GM19395 (cell line): ENCODE data around the gene LPIN1.
"Not testable (repeated sequence)": the region's sequence is repeated elsewhere in the genome, so short reads cannot be mapped to it uniquely, and the experiment has no call there.

Experiments
- ATAC-seq: cut with Tn5 transposase; IDR thresholded peaks from one replicate; pipeline ENCODE4 v1.9.1; 2021; ENCODE audit warnings: mild to moderate bottlenecking, moderate library complexity; ENCODE audit not compliant: unreplicated experiment

Gene LPIN1

DNA sequence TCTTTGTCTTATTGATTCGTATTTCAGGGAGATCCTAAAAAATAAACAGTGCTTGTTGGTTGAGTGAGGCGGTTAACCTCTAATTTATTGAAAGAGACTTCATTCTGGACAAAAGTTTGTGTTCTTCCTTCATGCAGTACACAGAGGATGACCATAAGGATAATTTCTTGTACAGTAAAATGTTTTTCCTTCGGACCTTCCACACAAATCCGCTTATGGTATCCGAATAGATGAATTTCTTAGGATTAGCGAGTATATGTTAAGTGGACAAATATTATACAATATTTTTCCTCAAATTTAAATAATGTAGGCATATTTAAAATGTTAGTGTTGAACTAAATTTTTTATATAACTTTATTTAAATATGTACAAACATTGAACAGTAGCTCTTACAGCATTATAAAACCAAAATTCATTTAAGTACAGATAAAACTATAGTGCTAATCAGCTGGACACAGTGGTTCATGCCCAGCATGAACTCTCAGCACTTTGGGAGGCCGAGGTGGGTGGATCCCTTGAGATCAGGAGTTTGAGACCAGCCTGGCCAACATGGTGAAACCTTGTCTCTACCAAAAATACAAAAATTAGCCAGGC lies 84.4 kb downstream of the LPIN1 start:
- no peak for ATAC-seq

DNA sequence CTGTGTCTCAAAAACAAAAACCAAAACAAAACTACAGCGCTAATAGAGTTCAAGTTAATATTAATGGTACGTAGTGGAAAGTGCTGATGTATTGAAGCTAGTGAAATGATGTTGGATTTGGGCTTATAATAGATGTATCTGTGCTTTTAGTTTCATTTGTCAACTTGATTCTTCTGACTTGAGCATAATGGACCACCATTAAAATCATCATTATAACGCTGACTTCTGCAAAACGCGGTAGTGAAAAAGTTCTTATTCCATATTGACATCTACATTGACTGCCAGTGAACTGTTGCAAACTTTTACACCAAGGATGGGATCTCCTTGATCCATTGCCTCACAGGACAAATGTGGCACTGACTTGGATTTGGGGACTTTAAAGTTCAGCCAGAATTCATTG lies 85.0 kb downstream of the LPIN1 start:
- ATAC-seq: no peak

DNA sequence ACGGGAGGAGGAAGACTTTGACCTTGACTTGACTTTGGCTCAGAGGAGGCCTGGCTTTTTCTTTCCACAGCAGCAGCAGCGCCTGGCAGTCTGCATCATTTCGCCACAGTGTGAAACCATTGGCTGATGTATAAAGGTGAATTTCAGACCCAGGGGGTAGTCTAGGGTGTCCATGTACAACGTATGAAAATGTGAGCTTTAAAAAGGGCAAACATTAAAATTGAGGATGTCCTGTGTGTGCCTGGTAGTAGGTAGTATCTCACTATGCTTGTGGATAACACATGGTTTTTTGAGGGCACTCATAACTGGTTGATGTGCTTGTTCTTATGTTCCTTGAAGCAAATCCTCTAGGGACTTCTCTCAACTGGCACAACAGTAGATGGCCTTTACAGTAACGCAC lies 86.1 kb downstream of the LPIN1 start:
- ATAC-seq: no peak

GRCh38 chr2:11833601-11834000 lies 87.2 kb downstream of the LPIN1 start:
- ATAC-seq: no peak

- no peak for ATAC-seq
Measured at GRCh38 chr2:11835403-11835802, 89.0 kb downstream of the LPIN1 start.

- no peak for ATAC-seq
Measured at GRCh38 chr2:11836647-11837219, 90.3 kb downstream of the LPIN1 start.

GRCh38 chr2:11837875-11838734 lies 91.7 kb downstream of the LPIN1 start:
- no peak for ATAC-seq

DNA sequence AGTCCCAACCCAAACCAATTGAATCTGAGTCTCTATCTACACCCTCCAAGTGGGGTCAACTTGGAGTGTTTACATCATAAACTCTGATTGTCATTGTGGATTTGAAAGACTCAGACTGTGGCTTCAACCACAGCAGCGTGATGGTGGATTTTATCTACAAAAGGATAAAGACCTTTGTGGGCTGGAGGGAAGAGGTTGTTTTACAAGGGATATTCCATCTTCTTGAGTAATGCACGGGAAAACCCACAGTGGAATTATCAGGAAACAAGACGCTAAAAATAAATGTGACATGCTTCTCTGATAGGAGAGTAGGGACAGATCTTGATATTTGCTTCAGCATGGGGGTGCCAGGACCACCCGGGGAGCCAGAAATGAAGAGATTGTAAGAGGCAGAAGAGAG lies 93.5 kb downstream of the LPIN1 start:
- no peak for ATAC-seq

DNA sequence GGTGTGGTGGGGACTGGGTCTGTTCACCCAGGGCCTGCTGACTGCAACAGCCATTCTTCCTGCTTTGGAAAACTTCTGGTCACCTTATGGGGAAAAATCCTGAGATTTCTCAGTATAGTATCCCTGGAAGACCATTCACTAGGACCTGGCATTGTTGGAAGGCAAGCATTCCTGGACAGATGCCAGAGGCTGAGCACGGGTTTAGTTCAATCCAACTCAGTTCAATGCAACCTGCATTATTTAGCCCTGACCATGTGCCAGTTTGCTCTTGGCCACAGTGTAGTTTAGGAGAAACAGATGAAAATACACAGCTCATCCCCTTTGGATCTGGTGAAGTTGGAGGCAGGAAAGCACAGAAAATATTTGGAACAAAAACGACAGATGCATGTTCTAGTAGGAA lies 95.9 kb downstream of the LPIN1 start:
- ATAC-seq: no peak

DNA sequence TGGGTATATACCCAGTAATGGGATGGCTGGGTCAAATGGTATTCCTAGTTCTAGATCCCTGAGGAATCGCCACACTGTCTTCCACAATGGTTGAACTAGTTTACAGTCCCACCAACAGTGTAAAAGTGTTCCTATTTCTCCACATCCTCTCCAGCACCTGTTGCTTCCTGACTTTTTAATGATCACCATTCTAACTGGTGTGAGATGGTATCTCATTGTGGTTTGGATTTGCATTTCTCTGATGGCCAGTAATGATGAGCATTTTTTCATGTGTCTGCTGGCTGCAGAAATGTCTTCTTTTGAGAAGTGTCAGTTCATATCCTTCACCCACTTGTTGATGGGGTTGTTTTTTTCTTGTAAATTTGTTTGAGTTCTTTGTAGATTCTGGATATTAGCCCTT lies 98.4 kb downstream of the LPIN1 start:
- not testable (repeated sequence) for ATAC-seq

DNA sequence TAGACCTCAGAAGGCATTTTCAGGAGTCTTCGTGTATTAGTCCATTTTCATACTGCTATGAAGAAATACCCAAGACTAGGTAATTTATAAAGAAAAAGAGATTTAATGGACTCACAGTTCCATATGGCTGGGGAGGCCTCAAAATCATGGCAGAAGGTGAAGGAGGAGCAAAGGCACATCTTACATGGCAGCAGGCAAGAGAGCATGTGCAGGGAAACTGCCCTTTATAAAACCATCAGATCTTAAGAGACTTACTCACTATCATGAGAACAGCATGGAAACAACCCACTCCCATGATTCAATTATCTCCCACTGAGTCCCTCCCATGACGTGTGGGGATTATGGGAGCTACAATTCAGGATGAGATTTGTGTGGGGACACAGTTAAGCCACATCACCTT lies 101.5 kb downstream of the LPIN1 start:
- ATAC-seq: not testable (repeated sequence)

GRCh38 chr2:11850082-11850481 lies 103.7 kb downstream of the LPIN1 start:
- no peak for ATAC-seq

DNA sequence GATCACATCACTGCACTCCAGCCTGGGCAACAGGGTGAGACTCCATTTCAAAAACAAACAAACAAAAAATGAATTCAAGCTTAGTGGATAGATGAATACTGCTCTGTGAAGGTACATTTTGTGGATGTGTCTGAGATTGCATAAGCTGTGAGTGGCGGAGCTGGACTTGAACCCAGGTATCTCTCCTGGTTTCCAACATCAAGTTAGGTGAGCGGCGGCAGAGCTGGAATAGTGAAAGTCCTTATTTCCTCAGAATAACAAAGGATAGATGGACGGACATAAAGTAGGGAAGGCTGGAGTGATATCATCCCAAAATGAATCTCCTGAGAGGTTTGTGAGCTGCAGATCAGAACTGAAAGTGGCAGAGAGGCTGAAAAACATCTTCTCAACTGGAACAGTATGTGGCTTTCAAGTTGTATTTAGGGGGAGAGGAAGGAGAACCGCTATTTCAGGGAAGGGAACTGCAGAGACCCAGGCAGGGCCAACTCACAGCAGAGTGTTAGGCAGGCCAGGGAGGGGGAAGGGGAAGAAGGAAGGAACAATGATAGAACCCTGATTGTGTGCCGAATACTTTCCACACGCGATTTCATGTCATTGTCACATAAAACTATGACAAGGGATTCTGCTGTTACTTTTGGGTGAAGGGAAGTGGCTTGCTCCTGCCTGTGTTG lies 106.2 kb downstream of the LPIN1 start:
- ATAC-seq: no peak

DNA sequence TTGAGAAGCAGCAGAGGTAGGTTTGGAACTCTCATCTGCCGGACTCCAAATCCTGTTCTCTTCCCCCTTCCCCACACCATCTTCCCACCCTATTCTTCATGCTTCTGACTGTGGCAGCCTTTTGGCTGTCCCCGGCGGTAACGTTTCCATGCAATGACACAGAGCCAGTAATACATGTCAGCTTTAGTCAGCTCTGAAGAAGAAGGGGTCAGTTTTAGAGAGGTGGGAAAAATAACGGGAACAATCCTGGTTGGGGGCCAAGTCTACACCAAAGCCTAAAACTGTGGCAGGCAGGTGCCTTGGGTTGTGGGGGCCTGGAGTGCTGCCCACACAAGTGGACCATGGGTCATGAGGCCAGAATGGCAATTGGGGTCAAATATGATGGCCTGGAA lies 106.8 kb downstream of the LPIN1 start:
- no peak for ATAC-seq

DNA sequence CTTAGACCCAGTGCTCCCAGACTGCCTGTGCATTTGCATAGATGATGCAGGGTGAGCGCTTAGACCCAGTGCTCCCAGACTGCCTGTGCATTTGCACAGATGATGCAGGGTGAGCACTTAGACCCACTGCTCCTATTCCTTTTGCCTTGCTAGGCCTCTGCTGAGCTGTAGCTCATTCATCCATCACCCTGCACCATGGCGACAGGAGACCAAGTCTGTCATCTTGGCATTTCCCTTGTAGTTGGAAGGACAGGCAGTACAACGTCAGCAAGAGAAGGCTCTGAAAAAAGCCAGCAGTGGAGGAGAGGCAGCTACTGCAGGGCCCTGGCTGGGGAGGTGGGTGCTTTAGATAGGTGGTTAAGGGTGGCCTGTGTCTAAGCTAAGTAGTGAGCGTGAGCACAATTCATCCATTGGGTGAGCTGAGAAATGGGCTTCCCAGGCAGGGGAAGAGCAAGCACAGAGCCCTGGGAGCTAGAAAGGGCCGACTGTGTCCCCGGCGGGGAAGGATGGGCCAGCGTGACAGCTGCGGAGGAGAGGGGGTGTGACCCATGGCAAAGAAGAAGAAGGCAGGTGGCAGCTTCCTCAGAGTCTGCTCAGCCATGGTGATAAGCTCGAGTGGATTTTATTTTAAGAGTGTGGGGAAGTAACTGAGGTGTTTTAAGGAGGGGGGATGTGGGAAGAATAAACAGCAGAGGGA lies 108.8 kb downstream of the LPIN1 start:
- ATAC-seq: no peak

- ATAC-seq: no peak
Measured at GRCh38 chr2:11856095-11856494, 109.7 kb downstream of the LPIN1 start.

GRCh38 chr2:11858883-11859282 lies 112.5 kb downstream of the LPIN1 start:
- no peak for ATAC-seq

- not testable (repeated sequence) for ATAC-seq
Measured at GRCh38 chr2:11859975-11860374, 113.5 kb downstream of the LPIN1 start.

DNA sequence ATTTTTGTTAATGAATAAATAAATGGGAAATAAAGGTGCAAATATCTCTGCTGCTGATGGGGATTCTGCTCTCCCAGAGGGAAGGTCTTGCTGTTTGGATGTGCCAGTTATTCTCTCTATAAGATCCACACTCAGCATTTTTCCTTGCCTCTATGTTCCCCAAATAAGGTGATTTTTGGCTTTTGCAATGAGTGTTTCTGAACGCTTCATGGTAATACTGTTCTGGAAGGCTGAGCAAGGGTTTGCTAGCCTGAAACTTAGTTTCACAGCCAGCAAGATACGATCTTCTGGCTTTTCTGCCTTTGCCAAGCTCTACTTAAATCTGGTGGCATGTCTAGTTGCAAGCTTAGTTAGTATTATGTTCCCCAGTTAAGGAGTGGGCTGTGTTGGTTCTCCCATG lies 114.6 kb downstream of the LPIN1 start:
- ATAC-seq: peak; percentile 37

GRCh38 chr2:11862049-11862448 lies 115.6 kb downstream of the LPIN1 start:
- ATAC-seq: peak; percentile 33

- peak; percentile 42 for ATAC-seq
Measured at GRCh38 chr2:11863103-11863502, 116.7 kb downstream of the LPIN1 start.
